Ovary (tissue), 9 donors: ENCODE data around the gene SMARCD3. TPM values are rescaled to one million over a fixed set of nuclear protein-coding genes. Genes with fewer than 3 reads are reported as not detected.

Experiments used
- DNase-seq, 5 donors: peaks; one replicate each; pipeline ENCODE4 v3.0.0-alpha.2; 2019 to 2020
- H3K27ac ChIP-seq, 2 donors: fragments of 200-600 bp; one replicate each; pipeline versions ENCODE4 v1.5.1 to v1.8.0; 2019 to 2022
- H3K27me3 ChIP-seq: fragments of 200-600 bp; one replicate; pipeline ENCODE4 v1.8.0; 2022
- H3K36me3 ChIP-seq: fragments of 200-600 bp; sonication (generic); one replicate; pipeline ENCODE4 v1.5.1; 2019
- H3K4me1 ChIP-seq: one replicate; pipeline ENCODE4 v1.8.1; 2013; ENCODE audit warnings: mild to moderate bottlenecking, moderate library complexity; ENCODE audit not compliant: insufficient read depth
- H3K4me3 ChIP-seq: fragments of 200-600 bp; sonication (generic); one replicate; pipeline ENCODE4 v1.5.1; 2017
- H3K9me3 ChIP-seq, 2 donors: fragments of 200-600 bp in 1 of 2; sonication (generic) in 1 of 2; one replicate each; pipeline versions ENCODE4 v1.5.1 to v1.8.1; 2013 to 2019; ENCODE audit warnings: mild to moderate bottlenecking in 1 of 2, moderate library complexity in 1 of 2
- EP300 ChIP-seq: sonication (generic); formaldehyde crosslinking; IDR thresholded peaks from one replicate; pipeline ENCODE4 v1.6.1; 2017; ENCODE audit warnings: antibody characterized with exemption
- POLR2A ChIP-seq: fragments of 450-650 bp; IDR thresholded peaks from one replicate; pipeline ENCODE4 v1.6.1; 2017; ENCODE audit warnings: antibody characterized with exemption, mild to moderate bottlenecking, moderate library complexity
- WGBS, 3 donors: extraction: QIAGEN DNeasy Blood & Tissue Kit in 1 of 3; methylation state at CpG; one replicate each; pipeline versions ENCODE4 v1.1.5 to v1.1.7; 2013 to 2017; 5-methylcytosine and 5-hydroxymethylcytosine counted together
- intact Hi-C, 4 donors: fragments of 100-400 bp; cut with DNase I; formaldehyde crosslinking; loops; one replicate each; pipeline versions ENCODE4 v1.11.0 to v1.15.1; 2022 to 2023
- polyA plus RNA-seq, 2 donors: library from polyadenylated mRNA; stranded (reverse); fragments of 200-250 nt in 1 of 2; fragments of 350-450 nt in 1 of 2; fragmentation: Illumina TruSeq in 1 of 2; extraction: RNeasy Lipid Tissue Mini Kit (QIAGEN cat#74804) in 1 of 2; gene quantifications; one replicate each; pipeline ENCODE4 v1.2.3, GENCODE V29; 2013 to 2014
- total RNA-seq, 7 donors: library from RNA; depleted of rRNA in 2 of 7; stranded (reverse); fragments of >200 nt in 2 of 7; fragmentation: NEBNext Ultra II Directional in 3 of 7; extraction: Animal tissue kit (Norgen Biotek cat#: 25700) in 3 of 7; gene quantifications; one replicate each; pipeline versions ENCODE4 v1.1.0 to v1.2.4, GENCODE V29; 2016 to 2023
- TF ChIP-seq, protein P1 (sequence below), 3 donors: fragments of 450-650 bp in 2 of 3; fragments of 200-600 bp in 1 of 3; IDR thresholded peaks; one replicate each; pipeline versions ENCODE4 v1.5.1 to v1.8.0; 2016 to 2022; ENCODE audit warnings: antibody characterized with exemption in 3 of 3, mild to moderate bottlenecking in 1 of 3
- donor health status: DM: no; HTN: no; CAD: no; lungs with moderate emphysema.
- donor health status: DM: no; HTN: no; CAD: no.
- donor health status: Bipolar disorder and iron deficiency.
- donor health status: DM: yes; HTN: yes; CAD: no.
- donor health status: DM: no; HTN: no; CAD: no.
- donor health status: DM: yes; HTN: yes; CAD: no.

SMARCD3 gene
- total and polyA plus RNA-seq, 9 donors = 30.2 to 203 (median 97.0) TPM

DNA sequence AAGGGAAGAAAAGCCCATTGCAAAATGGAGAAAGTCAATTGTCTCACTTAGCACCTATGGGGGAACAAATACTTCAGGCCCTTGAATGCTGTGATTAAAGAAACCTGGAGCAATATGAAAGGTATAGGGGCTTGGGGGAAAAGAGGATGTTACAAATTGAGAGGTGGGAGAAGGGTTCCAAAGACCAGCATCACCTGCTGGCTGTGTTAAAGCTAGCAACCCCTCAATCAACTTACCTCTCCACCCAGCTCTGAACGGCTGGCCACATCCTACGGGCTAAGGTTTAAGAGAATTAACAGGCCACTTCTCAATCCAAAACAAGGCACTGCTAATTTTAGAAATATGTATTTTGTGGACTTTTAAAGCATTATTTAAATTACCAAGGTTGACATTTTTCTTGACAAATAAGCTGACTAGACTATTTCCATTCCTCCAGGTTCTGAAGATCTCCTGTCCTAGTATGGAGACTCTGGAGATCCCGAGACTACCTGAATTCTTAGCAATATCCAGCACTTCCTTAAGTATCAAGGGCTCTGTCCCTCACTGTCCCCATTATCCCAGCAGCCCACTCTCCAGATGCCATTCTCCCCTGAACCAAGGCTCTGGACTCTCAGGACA lies 37.2 kb downstream of the SMARCD3 start:
- DNase-seq = no peak
- intact Hi-C loops = no loop called here
- no peak overlapping the region for H3K4me3 ChIP-seq
- no peak overlapping the region for H3K27ac ChIP-seq
- TF ChIP-seq, protein P1, sequence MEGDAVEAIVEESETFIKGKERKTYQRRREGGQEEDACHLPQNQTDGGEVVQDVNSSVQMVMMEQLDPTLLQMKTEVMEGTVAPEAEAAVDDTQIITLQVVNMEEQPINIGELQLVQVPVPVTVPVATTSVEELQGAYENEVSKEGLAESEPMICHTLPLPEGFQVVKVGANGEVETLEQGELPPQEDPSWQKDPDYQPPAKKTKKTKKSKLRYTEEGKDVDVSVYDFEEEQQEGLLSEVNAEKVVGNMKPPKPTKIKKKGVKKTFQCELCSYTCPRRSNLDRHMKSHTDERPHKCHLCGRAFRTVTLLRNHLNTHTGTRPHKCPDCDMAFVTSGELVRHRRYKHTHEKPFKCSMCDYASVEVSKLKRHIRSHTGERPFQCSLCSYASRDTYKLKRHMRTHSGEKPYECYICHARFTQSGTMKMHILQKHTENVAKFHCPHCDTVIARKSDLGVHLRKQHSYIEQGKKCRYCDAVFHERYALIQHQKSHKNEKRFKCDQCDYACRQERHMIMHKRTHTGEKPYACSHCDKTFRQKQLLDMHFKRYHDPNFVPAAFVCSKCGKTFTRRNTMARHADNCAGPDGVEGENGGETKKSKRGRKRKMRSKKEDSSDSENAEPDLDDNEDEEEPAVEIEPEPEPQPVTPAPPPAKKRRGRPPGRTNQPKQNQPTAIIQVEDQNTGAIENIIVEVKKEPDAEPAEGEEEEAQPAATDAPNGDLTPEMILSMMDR (IDR thresholded peaks at IDR 0.05) = no peak
- TF ChIP-seq POLR2A = no peak
- TF ChIP-seq EP300 = no peak
- 66 to 82% (median 78%) methylated on average over 3 of the region's 3 CpGs for WGBS, 3 donors
- H3K4me1 ChIP-seq = no peaks in the 10 kb centered on the region
- no peaks in the 10 kb centered on the region for H3K36me3 ChIP-seq
- no peaks in the 10 kb centered on the region for H3K27me3 ChIP-seq
- no peaks in the 10 kb centered on the region for H3K9me3 ChIP-seq

DNA sequence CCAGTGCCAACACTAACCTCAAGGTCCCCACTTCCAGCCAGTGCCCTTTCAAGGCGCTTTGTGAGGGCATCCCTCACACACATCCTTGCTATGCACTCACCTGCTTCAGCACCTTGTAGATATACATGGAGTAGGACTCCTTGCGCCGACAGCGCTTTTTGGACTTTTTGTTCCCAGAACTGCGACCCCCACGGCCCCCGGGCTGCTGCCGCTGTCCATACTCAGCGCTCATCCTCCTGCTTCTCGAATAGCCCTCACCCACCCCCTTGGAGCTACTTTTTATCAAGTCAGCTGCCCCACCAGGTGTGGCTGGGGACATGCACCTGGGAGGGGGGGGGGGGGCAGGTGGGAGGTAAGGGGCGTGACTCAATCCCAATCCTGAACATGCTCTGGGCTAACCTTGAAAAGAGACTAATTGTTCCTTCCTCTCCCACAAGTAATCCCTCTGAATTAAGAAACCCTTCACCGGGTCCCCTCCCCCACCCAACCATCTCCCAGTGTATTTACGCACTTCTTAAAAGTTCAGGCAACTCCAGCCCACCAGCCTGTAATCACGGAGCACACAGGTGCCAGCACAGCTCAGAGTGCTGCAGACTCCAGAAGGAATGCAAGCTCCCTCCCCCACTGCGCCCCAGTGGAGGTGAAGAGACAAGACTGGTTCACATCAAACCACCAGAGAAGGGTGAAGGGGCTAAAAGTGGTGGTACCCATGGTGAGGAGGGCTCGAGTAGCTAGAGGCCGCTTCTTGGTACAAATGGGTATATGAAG lies 38.2 kb downstream of the SMARCD3 start, which contains the start of gene H2BK1:
Gene H2BK1 (minus strand): TSS at position 402 of the 768 bp plus-strand sequence. CDS start 170 bp downstream, at position 232.
- Histone ChIP-seq H3K36me3 (no peaks in the 10 kb centered on the region), H3K27me3 (no peaks in the 10 kb centered on the region), H3K9me3 (no peaks in the 10 kb centered on the region), H3K27ac (no peak within 1 kb of the TSS), H3K4me1 (no peaks in the 10 kb centered on the region), H3K4me3 (no peak within 1 kb of the TSS)
- intact Hi-C loops = no loop called here
- 67 to 76% (median 76%) methylated on average over 17 of the region's 17 CpGs for WGBS, 3 donors
- TF ChIP-seq POLR2A (no peak), EP300 (no peak)
- TF ChIP-seq, protein P1 (IDR thresholded peaks at IDR 0.05) = no peak
- DNase-seq = no peak

DNA sequence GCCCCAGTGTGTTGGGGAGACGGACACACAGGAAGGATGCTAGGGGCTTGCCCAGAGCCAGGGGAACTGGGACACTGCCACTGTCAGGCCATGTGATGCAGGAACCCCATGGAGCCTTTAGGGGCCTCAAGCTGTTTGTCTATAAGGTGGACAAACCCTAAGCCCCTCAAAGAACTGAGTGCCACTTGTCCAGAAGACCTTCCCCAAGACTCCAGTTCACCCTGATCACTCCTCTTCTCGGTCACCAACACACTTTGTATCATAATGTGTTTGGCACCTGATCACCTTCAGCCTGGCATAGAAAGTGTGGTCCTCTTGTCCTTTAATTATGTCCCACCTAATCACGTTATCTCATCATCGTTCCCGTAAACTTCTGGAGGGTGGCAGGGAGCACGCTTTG lies 38.9 kb downstream of the SMARCD3 start:
- no peak overlapping the region for H3K27ac ChIP-seq
- TF ChIP-seq, protein P1 (IDR thresholded peaks at IDR 0.05) = no peak
- TF ChIP-seq POLR2A (no peak), EP300 (no peak)
- no peaks in the 10 kb centered on the region for H3K27me3 ChIP-seq
- intact Hi-C loops = no loop called here
- 69 to 87% (median 74%) methylated on average over 5 to 6 of the region's 6 CpGs for WGBS, 3 donors
- no peaks in the 10 kb centered on the region for H3K9me3 ChIP-seq
- no peaks in the 10 kb centered on the region for H3K4me1 ChIP-seq
- H3K4me3 ChIP-seq = no peak overlapping the region
- DNase-seq = no peak
- no peaks in the 10 kb centered on the region for H3K36me3 ChIP-seq

DNA sequence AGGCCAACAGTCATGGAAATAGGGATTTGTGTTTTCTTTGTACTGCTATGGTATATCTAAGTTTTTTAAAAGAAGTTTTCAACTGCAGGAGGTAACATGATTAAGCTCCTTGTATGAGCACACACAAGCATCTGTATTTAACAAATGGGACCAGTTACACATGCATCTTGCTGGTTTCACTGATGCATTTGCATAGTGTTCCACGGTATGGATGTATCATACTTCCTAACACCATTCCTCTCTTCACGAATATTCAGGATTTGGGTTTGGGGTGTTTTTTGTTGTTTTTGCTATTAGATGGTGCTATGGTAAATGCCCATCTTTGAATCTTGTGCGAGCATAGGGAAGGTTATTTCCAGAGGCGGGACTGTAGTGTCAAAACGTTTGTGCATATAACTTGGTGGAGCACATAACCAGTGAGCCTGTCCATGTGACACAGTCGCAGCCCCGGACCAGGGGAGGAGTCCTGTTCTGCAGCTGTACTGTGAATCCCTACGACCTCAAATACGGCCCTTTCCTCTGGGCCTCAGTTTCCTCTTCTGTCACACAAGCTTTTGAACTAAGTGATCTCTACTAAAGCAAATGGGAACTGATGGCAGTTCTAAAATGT lies 40.1 kb downstream of the SMARCD3 start:
- H3K27me3 ChIP-seq = no peaks in the 10 kb centered on the region
- WGBS, 3 donors = 60 to 70% (median 63%) methylated on average over 9 of the region's 9 CpGs

More for the DNA sequence above, 40.1 kb downstream of the SMARCD3 start:
- no peak for TF ChIP-seq EP300
- TF ChIP-seq POLR2A = no peak
- TF ChIP-seq, protein P1 (IDR thresholded peaks at IDR 0.05) = no peak
- Histone ChIP-seq H3K4me1 (no peaks in the 10 kb centered on the region), H3K27ac (no peak overlapping the region), H3K36me3 (no peaks in the 10 kb centered on the region), H3K9me3 (no peaks in the 10 kb centered on the region), H3K4me3 (no peak overlapping the region)
- intact Hi-C loops = no loop called here
- DNase-seq = no peak
